ENCODE measurements around the gene SSBP2. TPM values are rescaled to one million over a fixed set of nuclear protein-coding genes. Genes with fewer than 3 reads are reported as not detected.
A peak's percentile ranks its signal among the peaks of the same experiment; 100 is the strongest.

The SSBP2 gene
- total RNA-seq, 1 donor from 2014 or later = 85.8 TPM

DNA sequence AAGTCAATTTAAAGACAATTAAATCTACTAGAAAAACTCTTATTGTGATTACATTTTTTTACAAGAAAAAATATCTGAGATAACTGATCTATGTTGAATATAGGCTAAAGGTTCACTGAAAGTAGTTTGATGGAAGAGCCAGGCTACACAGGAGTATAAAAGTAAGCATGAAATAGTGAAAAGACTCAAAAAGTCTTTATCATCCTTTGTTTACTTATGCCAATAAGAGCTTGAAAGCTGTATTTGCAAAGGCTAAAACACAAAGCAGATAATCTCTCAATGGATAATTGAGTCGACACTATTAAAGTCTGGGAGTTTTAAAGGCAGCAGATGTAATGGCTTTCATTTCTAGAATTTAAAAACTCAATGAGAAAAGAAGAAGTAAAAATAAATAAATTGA, 42.0 kb downstream of the SSBP2 start:
- H3K36me3 Mint-ChIP-seq = peaks cover 5% of the 10 kb centered on the region
- H3K9me3 Mint-ChIP-seq = peaks cover 7% of the 10 kb centered on the region
- peaks cover 7% of the 10 kb centered on the region for H3K4me1 Mint-ChIP-seq
- H3K4me3 Mint-ChIP-seq = no peak overlapping the region
- H3K27ac Mint-ChIP-seq = no peak overlapping the region
- H3K27me3 Mint-ChIP-seq (ENCODE audit: low read depth) = no peaks in the 10 kb centered on the region
- no peak for DNase-seq (ENCODE audit: low spot score in 2 of 2, unreplicated experiment in 2 of 2)
- TF ChIP-seq, protein P1, sequence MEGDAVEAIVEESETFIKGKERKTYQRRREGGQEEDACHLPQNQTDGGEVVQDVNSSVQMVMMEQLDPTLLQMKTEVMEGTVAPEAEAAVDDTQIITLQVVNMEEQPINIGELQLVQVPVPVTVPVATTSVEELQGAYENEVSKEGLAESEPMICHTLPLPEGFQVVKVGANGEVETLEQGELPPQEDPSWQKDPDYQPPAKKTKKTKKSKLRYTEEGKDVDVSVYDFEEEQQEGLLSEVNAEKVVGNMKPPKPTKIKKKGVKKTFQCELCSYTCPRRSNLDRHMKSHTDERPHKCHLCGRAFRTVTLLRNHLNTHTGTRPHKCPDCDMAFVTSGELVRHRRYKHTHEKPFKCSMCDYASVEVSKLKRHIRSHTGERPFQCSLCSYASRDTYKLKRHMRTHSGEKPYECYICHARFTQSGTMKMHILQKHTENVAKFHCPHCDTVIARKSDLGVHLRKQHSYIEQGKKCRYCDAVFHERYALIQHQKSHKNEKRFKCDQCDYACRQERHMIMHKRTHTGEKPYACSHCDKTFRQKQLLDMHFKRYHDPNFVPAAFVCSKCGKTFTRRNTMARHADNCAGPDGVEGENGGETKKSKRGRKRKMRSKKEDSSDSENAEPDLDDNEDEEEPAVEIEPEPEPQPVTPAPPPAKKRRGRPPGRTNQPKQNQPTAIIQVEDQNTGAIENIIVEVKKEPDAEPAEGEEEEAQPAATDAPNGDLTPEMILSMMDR (IDR thresholded peaks at IDR 0.05; ENCODE audit: unreplicated experiment) = no peak

DNA sequence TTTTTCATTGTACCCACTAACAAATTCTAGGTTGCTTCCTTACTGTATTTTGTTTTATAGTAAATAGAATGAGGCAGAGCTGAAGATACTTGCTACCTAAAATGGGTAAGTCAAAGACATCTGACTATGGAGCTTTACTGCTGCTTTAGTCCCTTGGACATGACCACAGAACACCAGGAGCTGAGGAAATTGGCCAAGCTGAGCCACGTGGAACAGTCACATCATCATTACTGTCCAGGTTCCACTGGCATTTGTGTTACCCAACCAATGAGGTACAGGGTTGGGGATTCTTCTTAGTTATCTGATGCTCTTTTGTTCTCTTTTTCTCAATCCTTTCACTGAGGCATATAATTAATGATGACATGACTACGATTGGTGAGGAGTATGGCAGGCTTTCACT, 47.1 kb downstream of the SSBP2 start:
- no peak overlapping the region for H3K4me3 Mint-ChIP-seq
- H3K9me3 Mint-ChIP-seq = peaks cover 30% of the 10 kb centered on the region
- H3K36me3 Mint-ChIP-seq = peaks cover 23% of the 10 kb centered on the region
- no peak overlapping the region for H3K27ac Mint-ChIP-seq
- no peak for DNase-seq (ENCODE audit: low spot score in 2 of 2, unreplicated experiment in 2 of 2)
- H3K4me1 Mint-ChIP-seq = peaks cover 3% of the 10 kb centered on the region
- TF ChIP-seq, protein P1 (IDR thresholded peaks at IDR 0.05; ENCODE audit: unreplicated experiment) = no peak
- H3K27me3 Mint-ChIP-seq (ENCODE audit: low read depth) = no peaks in the 10 kb centered on the region

DNA sequence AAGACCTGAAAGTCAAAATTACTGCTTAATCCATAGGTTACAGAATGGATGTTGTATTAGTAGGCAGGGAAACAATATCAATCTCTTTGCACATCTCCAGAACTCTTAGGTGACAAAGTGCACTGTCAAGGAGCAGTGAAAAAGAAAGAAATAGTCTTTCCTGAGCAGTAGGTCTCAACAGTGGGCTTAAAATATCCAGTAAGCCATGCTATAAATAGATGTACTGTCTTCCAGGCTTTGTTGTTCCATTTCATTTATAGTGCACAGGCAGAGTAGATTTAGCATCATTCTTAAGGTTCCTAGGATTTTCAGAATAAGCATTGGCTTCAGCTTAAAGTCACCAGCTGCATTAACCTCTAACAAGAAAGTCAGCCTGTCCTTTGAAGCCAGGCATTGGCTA, 50.7 kb downstream of the SSBP2 start:
- Mint-ChIP-seq H3K27me3 (ENCODE audit: low read depth) (no peaks in the 10 kb centered on the region), H3K27ac (no peak overlapping the region), H3K4me3 (no peak overlapping the region), H3K9me3 (peaks cover 28% of the 10 kb centered on the region), H3K36me3 (peaks cover 24% of the 10 kb centered on the region), H3K4me1 (peaks cover 4% of the 10 kb centered on the region)
- no peak for DNase-seq (ENCODE audit: low spot score in 2 of 2, unreplicated experiment in 2 of 2)
- TF ChIP-seq, protein P1 (IDR thresholded peaks at IDR 0.05; ENCODE audit: unreplicated experiment) = no peak

DNA sequence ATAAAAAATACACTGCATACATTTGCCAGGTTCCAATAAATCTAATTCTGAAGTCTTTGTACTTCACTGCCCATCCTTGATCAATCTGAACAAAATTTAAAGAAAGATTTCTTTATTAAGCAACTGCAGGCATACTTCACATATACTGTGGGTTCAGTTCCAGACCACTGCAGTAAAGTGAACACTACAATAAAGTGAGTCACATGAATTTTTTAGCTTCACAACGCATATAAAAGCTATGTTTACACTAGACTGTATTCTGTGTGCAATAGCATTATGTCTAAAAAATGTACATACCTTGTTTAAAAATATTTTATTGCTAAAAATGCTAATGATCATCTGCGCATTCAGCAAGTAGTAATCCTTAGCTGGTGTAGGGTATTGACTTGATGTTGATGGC, 52.1 kb downstream of the SSBP2 start:
- TF ChIP-seq, protein P1 (IDR thresholded peaks at IDR 0.05; ENCODE audit: unreplicated experiment) = no peak
- no peak for DNase-seq (ENCODE audit: low spot score in 2 of 2, unreplicated experiment in 2 of 2)
- H3K27me3 Mint-ChIP-seq (ENCODE audit: low read depth) = no peaks in the 10 kb centered on the region
- H3K27ac Mint-ChIP-seq = no peak overlapping the region
- H3K36me3 Mint-ChIP-seq = peaks cover 26% of the 10 kb centered on the region
- H3K4me3 Mint-ChIP-seq = no peak overlapping the region
- H3K4me1 Mint-ChIP-seq = peaks cover 4% of the 10 kb centered on the region
- H3K9me3 Mint-ChIP-seq = peaks cover 30% of the 10 kb centered on the region

DNA sequence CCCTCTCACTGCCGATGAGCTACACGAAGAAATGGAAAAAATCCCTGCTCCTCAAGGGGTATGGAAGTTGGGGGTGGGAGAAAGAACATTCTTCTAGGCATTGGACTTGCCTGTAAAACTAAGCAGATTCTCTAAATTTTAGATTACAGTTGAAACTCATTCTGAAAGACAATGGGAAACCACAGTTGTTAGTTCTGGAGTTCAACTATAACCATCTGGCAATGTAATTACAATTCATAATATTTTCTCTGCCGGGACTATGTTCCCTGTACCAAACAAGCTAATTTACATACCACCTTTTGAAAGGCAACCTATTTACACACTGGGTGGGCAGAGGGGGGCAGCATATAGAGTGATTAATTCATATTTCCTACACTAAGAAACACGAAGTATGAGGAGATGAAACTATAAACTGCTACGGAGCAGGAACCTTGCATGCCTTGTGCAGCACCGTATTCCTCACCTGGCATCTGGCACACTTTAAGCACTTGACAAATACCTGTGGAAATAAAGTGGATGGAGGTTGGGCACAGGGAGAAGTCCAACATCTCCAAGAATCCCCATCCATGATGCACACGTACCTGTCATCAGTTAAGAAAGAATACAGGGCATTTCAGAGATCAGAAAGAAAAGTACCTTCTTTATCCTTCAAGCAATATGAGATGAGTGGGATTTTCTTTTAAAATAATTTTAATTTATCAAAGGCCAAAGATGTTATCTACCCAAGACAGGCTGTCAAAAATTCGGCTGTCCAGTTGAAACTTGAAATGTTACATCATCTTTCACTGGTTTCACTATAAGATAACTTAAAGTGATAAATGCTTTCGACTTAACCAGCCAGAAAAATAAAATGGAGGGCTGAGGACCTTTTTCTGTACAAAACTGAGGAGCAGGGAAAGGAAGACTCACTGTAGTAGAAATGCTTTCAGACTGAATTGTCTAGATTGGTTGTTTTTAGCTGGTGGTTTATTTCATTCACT, 54.2 kb downstream of the SSBP2 start:
- TF ChIP-seq, protein P1 (IDR thresholded peaks at IDR 0.05; ENCODE audit: unreplicated experiment) = no peak
- H3K36me3 Mint-ChIP-seq = peaks cover 41% of the 10 kb centered on the region
- H3K9me3 Mint-ChIP-seq = peaks cover 43% of the 10 kb centered on the region
- DNase-seq (ENCODE audit: low spot score in 2 of 2, unreplicated experiment in 2 of 2) = no peak
- H3K27ac Mint-ChIP-seq = peak overlapping the region; percentile 67
- H3K27me3 Mint-ChIP-seq (ENCODE audit: low read depth) = no peaks in the 10 kb centered on the region
- peaks cover 4% of the 10 kb centered on the region for H3K4me1 Mint-ChIP-seq
- no peak overlapping the region for H3K4me3 Mint-ChIP-seq

Measured in mesothelial cell of epicardium (in vitro differentiated cells).